Measurements from ENCODE around the gene RAD51B. TPM values are rescaled to one million over a fixed set of nuclear protein-coding genes. Genes with fewer than 3 reads are reported as not detected.

RAD51B gene
- total RNA-seq, 2 donors from 2014 or later = 22.8 to 33.8 TPM

GRCh38 chr14:67942080-67942710 is 122.6 kb downstream of the RAD51B start:
- TF ChIP-seq CTCF (conservative IDR thresholded peaks at IDR 0.05) = no peak
- H3K27ac ChIP-seq (ENCODE audit: low read depth, low read length) = peak overlapping the region; percentile 89
- no peaks in the 10 kb centered on the region for H3K36me3 ChIP-seq (ENCODE audit: control insufficient read depth, insufficient read depth, low read length)
- Mint-ChIP-seq H3K4me3 (no peak overlapping the region), H3K27me3 (ENCODE audit: insufficient read depth) (no peaks in the 10 kb centered on the region), H3K9me3 (no peaks in the 10 kb centered on the region), H3K36me3 (ENCODE audit: low read depth) (no peaks in the 10 kb centered on the region), H3K27ac (no peak overlapping the region), H3K4me1 (peaks cover 38% of the 10 kb centered on the region)
- no peaks in the 10 kb centered on the region for H3K4me1 ChIP-seq (ENCODE audit: control insufficient read depth, insufficient read depth, low read length)
- DNase-seq = no peak
- no peak overlapping the region for H3K9ac ChIP-seq (ENCODE audit: extremely low read depth, low read length, poor library complexity, severe bottlenecking)
- peaks cover 6% of the 10 kb centered on the region for H3K27me3 ChIP-seq (ENCODE audit: control insufficient read depth, insufficient read depth, low read length, poor library complexity, severe bottlenecking)
- H3K4me3 ChIP-seq (ENCODE audit: low read length) = no peak overlapping the region
- no peaks in the 10 kb centered on the region for H3K9me3 ChIP-seq (ENCODE audit: control insufficient read depth, low read length)
- 82 to 90% methylated on average over 2 to 4 of the region's 4 CpGs for WGBS, 2 experiments (ENCODE audit: insufficient coverage in 1 of 2, insufficient read length in 1 of 2)

- H3K9me3 Mint-ChIP-seq = peaks cover 1% of the 10 kb centered on the region
- peaks cover 1% of the 10 kb centered on the region for H3K36me3 Mint-ChIP-seq (ENCODE audit: low read depth)
- H3K27me3 Mint-ChIP-seq (ENCODE audit: insufficient read depth) = no peaks in the 10 kb centered on the region
- Histone ChIP-seq H3K9me3 (ENCODE audit: control insufficient read depth, low read length) (no peaks in the 10 kb centered on the region), H3K36me3 (ENCODE audit: control insufficient read depth, insufficient read depth, low read length) (no peaks in the 10 kb centered on the region), H3K4me3 (ENCODE audit: low read length) (no peak overlapping the region), H3K9ac (ENCODE audit: extremely low read depth, low read length, poor library complexity, severe bottlenecking) (no peak overlapping the region), H3K4me1 (ENCODE audit: control insufficient read depth, insufficient read depth, low read length) (no peaks in the 10 kb centered on the region), H3K27ac (ENCODE audit: low read depth, low read length) (no peak overlapping the region), H3K27me3 (ENCODE audit: control insufficient read depth, insufficient read depth, low read length, poor library complexity, severe bottlenecking) (no peaks in the 10 kb centered on the region)
- 0 to 33% methylated on average over 1 to 3 of the region's 3 CpGs for WGBS, 2 experiments (ENCODE audit: insufficient coverage in 1 of 2, insufficient read length in 1 of 2)
- peaks cover 23% of the 10 kb centered on the region for H3K4me1 Mint-ChIP-seq
- H3K4me3 Mint-ChIP-seq = no peak overlapping the region
- TF ChIP-seq CTCF (conservative IDR thresholded peaks at IDR 0.05) = peak; percentile 85
- peak; percentile 82 for DNase-seq
- no peak overlapping the region for H3K27ac Mint-ChIP-seq
Observed at GRCh38 chr14:67943947-67944346, 124.4 kb downstream of the RAD51B start.

GRCh38 chr14:67944605-67945004 is 125.0 kb downstream of the RAD51B start:
- peaks cover 18% of the 10 kb centered on the region for H3K4me1 Mint-ChIP-seq
- no peak for DNase-seq
- no peak overlapping the region for H3K4me3 Mint-ChIP-seq
- 88% methylated on average over 1 of the region's 1 CpG; no CpG with 5 or more reads in 1 of the 2 experiments for WGBS, 2 experiments (ENCODE audit: insufficient coverage in 1 of 2, insufficient read length in 1 of 2)
- Histone ChIP-seq H3K9ac (ENCODE audit: extremely low read depth, low read length, poor library complexity, severe bottlenecking) (no peak overlapping the region), H3K4me3 (ENCODE audit: low read length) (no peak overlapping the region), H3K9me3 (ENCODE audit: control insufficient read depth, low read length) (peaks cover 4% of the 10 kb centered on the region), H3K4me1 (ENCODE audit: control insufficient read depth, insufficient read depth, low read length) (no peaks in the 10 kb centered on the region), H3K27me3 (ENCODE audit: control insufficient read depth, insufficient read depth, low read length, poor library complexity, severe bottlenecking) (no peaks in the 10 kb centered on the region), H3K27ac (ENCODE audit: low read depth, low read length) (no peak overlapping the region), H3K36me3 (ENCODE audit: control insufficient read depth, insufficient read depth, low read length) (no peaks in the 10 kb centered on the region)
- H3K36me3 Mint-ChIP-seq (ENCODE audit: low read depth) = peaks cover 3% of the 10 kb centered on the region
- no peak overlapping the region for H3K27ac Mint-ChIP-seq
- H3K9me3 Mint-ChIP-seq = peaks cover 8% of the 10 kb centered on the region
- TF ChIP-seq CTCF (conservative IDR thresholded peaks at IDR 0.05) = no peak
- H3K27me3 Mint-ChIP-seq (ENCODE audit: insufficient read depth) = no peaks in the 10 kb centered on the region

All from endodermal cell (in vitro differentiated cells).